Hematopoietic multipotent progenitor cell treated with erythropoietin and hydrocortisone succinate and interleukin-3 and kit ligand, for 8 days (in vitro differentiated cells): Measurements from ENCODE around the gene TSPAN9.

Experiments used
- DNase-seq: peaks from one replicate; pipeline ENCODE4 v3.0.0-alpha.2; 2015

TSPAN9 gene

GRCh38 chr12:3281588-3282383, 204.6 kb downstream of the TSPAN9 start:
- no peak for DNase-seq

DNA sequence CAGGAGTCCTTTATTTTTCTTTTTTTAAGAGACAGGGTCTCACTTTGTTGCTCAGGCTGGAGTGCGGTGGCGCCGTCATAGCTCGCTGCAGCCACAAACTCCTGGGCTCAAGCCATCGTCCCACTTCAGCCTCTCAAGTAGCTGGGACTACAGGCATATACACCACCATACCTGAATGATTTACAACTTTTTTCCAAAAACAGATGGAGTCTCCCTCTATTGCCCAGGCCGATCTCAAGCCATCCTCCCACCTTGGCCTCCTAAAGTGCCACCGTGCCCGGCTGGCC, 205.1 kb downstream of the TSPAN9 start:
- no peak for DNase-seq

GRCh38 chr12:3283137-3283680, 206.0 kb downstream of the TSPAN9 start:
- DNase-seq, result no peak

GRCh38 chr12:3284405-3284804, 207.2 kb downstream of the TSPAN9 start:
- DNase-seq, result no peak

DNA sequence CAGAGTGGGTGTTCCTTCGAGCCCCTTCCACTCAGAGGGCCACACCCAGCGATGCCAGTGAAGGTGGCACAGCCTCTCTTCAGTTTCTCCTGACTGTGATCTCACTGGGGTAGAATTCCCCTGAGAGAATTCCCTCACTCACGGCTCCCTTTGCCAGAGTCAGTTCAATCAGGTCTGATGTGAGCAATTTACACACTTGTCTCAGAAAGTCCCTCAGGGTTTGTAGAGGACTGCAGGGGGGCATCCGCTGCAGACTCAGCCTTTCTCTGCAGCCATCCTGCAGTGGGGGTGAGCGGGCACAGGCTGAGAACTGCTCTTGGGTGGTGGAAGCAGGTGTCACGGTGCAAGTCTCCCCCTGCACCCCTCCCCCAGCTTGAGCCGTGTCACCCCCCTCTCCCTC, 208.4 kb downstream of the TSPAN9 start:
- DNase-seq, result no peak

- DNase-seq, result no peak
Measured at GRCh38 chr12:3288690-3289089, 211.5 kb downstream of the TSPAN9 start.

DNA sequence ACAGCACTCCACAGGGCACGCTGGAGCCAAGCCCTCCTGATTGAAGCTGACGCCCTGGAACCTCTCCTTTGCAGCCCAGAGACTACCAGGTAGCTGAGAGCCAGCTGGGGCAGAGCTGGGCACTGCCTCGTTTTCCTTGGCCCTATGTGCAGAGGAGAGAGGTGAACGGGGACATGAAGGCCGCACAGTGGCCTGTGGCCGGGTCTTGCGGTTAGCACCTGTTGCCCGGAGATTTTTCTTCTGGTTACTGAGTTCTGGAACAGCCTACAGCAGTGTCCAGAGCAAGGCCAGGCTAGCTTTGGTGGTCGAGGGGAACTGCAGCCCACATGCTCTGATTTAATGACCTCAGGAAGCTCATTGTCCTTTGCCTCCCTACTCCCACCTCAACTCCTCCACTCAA, 212.5 kb downstream of the TSPAN9 start:
- no peak for DNase-seq

GRCh38 chr12:3291939-3292338, 214.8 kb downstream of the TSPAN9 start:
- no peak for DNase-seq

DNA sequence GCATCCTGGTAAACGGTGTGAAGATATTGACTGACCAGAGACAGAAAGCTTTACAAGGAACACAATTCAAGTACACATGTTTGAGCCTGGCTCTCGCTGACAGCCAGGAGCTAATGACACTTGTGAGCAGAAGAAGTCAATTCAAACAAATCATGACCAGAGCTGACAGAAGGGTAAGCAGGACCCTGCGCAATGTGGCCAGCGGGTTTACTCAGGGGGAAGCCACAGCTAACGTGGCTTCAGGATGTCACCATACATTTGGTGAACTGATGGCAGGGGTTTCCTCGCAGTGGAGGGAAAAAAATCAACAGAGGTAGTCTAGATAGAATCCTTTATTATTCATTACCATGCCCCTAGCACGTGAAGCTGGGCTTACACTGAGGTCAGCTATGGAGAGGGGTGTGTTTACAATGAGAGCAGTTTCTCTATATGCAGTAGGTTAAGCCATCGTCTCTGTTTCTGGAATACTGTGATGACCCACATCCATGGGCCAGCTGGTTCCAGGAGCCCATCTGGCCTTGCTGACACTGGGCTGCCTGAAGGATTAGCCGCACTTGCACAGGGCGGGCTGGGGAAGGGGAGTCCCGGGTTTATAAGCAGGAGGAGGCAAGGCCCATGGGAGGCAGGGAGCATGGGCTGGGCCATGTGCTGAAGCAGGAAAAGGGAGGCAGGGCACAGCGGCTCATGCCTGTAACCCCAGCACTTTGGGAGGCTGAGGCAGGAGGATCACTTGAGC, 215.7 kb downstream of the TSPAN9 start:
- no peak for DNase-seq

GRCh38 chr12:3293446-3294161, 216.4 kb downstream of the TSPAN9 start:
- no peak for DNase-seq

GRCh38 chr12:3294481-3294911, 217.3 kb downstream of the TSPAN9 start:
- DNase-seq, result no peak

- no peak for DNase-seq
Measured at GRCh38 chr12:3295225-3295624, 218.0 kb downstream of the TSPAN9 start.

DNA sequence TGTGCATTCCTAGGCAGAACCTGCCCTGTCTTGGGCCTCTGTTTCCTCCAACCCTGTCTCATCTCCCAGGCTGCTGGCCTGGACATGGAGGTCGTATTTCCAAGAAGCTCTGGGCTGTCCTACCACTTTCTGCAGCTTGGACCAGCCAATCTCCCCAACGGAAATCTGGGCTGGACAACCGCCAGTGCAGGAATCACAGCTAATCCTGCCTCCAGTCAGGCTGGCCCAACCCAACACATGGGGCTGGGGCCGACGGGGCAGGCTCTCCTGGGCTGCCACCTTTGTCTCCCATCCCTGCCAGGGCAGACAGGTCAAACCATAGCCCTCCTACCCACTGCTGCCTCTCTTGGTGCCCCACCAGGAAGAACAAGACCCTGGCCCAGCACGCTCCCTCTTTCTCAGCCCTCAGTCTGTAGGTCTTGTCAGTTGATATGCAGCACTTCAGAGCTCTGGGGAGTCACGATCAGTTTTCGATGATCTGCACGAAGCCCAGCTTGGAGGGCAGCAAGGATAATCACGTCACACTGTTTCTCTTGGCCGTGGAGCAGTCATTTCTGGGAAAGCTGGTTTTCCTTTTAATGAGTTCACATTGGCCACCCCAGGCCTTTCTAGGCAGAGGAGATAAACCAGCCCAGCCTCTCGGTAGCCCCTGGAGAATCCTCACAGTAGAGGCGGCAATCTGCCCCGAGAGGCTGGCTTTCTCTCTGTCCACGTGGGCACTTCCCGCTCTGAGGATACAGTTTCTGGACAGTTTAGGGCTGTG, 218.6 kb downstream of the TSPAN9 start:
- no peak for DNase-seq

GRCh38 chr12:3296409-3296701, 219.2 kb downstream of the TSPAN9 start:
- no peak for DNase-seq

DNA sequence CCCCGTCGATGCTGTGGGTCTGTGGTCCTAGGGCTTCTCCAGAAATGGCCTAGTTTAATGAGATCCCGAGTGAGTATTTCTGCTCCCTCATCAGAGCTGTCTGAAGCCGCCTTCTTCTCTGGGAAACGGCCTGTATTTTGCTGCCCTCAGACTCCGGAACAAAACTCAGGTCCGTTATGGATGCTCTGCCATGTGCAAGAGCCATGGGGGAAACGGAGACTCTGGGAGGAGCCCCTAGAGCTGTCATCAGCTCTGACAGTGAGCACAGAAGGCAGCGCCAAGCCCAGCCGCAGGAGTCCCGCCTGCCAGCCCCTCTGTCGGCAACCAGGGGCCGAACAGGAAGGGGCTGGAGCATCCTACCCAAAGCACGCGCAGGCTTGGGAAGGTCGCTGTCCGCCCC, 221.4 kb downstream of the TSPAN9 start:
- DNase-seq, result no peak

DNA sequence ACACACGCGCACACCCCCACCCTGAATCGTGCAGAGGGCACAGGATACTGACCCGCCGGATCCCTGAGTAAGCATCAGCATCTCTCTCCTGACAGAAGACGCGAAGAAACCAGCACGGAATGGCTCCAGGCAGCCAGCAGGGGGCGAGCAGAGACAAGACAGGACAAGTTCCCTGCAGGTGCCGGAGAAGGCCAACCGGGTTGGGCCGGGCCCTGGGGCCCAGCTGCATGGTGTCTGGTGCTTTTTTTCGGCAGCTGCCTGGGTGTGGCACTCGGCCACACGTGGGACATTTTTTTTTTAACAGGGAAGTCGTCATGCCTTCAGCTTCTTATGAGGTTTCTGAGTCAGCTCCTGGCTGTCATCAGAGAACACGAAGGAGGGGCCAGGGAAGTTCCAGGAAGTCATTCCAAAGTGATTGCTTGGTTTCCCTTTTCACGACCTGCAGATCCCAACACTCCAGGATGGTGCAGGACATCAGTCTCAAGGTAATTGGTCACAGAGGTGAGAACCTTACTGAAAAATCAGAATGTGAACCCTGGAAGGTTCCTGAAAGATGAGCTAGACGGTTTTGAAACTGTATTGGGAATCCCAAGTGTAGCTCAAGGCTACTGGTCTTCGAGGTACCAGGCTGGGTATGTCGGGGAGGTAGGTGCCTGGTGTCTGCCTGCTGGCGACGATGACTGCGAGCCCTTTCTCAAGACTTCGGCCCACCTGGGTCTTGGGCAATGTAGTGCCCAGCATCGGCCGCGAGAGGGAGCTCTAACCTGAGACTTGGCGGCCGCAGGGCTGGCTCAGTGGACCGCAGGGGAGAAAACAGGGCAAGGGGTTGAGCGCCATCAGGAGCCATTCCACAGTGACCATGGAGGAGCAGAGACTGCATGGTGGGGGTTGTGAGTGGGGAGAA, 223.0 kb downstream of the TSPAN9 start:
- DNase-seq, result peak; percentile 82

DNA sequence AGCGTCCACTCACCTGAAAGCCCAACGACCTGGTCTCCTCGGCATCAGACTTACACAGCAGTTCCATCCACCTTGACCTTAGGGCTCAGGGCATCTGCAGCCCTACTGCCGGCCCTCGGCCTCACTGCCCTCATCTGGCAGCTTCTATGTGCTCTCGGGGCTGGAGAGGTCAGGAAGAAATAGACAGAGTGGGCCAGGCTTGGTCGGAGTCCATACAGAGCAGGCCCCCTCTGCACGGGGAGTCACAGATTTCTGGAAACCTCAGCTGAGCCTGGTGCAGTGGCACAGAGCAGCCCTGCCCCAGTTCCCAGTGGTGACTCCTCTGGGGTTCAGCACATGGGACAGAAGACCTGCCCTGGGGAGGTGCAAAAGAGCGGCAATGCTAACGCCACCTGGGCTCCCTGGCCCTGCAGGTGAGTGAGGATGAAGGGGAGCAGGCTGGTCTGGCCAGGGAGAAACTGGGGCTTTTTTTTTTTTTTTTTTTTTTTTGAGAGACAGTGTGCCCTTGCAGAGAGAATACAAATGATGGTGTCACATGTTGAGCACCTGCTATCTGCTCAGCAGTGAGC, 223.7 kb downstream of the TSPAN9 start:
- DNase-seq, result no peak

DNA sequence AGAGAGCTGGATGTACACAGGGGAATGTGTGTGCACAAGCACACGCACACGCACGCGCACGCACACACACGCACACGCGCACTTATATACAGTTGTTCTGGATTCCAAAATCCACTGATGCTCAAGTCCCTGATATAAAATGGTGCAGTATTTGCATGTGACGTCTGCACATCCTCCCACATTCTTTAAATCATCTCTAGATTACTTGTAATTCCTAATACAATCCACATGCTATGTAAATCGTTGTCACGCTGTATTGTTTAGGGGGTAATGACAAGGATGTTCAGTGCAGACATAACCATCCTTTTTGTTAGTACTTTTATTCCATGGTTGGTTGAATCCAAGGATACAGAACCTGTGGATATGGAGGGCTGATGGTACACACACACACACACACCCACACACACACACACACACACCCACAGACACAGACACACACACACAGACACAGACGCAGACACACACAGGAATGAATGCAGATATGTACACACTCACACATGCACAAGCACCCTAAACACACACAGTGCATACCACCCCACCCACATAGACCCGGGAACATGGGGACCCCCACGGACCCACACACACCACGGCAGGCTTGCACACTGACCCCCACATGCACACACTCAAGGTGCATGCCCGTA, 225.3 kb downstream of the TSPAN9 start:
- DNase-seq, result no peak

DNA sequence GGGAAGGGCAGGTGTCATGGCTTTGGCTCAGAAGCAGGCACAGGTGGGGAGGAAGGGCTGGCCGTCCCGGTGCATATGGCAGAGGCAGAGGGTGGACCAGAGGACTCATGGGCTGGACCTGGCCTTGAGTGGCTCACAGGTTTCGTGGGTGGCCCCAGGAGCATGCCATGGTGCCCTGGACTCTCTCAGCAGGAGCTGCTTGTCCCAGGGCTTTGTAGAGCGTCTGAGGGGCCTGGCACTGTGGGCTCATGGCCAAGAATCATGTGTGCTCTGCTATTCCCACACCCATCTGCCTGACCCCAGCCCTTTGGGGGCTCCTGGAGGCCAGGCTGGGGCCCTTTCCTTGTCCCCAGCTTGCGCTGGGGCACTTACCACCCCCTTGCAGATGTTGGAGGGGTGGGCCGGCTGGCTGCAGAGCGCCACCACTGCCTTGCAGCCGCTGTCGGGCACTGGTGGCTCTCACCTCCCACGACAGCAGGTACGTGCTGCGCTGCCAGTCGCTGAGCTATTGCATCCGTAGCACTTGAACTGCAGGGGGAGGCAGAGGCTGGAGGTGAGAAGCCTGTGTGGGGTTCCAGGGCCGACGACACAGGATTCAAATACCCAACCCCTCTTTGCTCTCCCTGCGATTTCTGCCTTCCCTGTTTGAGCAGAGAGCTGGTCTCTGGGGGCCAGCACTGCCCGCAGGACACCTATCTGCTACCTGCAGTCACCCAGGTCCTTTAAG, 226.4 kb downstream of the TSPAN9 start:
- no peak for DNase-seq

GRCh38 chr12:3304436-3305165, 227.4 kb downstream of the TSPAN9 start:
- no peak for DNase-seq
